A673 (cell line): Measurements from ENCODE around the gene MICAL3.

ENCODE experiments used
- CTCF ChIP-seq: fragments of 300-800, 200-600 bp; sonication (generic); conservative IDR thresholded peaks from 2 replicates; pipeline ENCODE4 v1.5.1; 2017; ENCODE audit warnings: low read depth, mild to moderate bottlenecking, antibody characterized with exemption, low read length, moderate library complexity, mixed read lengths
- EZH2 ChIP-seq: fragments of 200-600 bp; sonication (generic); IDR thresholded peaks from 2 replicates; pipeline ENCODE4 v1.6.1; 2017; ENCODE audit warnings: borderline replicate concordance, low read depth, mild to moderate bottlenecking, mixed read lengths, antibody characterized with exemption, low read length; ENCODE audit not compliant: poor library complexity, severe bottlenecking

GRCh38 chr22:17880468-17880867, 143.9 kb downstream of the MICAL3 start:
- TF ChIP-seq CTCF (no peak), EZH2 (no peak)
